ENCODE data around the gene NXN. TPM values are rescaled to one million over a fixed set of nuclear protein-coding genes. Genes with fewer than 3 reads are reported as not detected.

The NXN gene
- total RNA-seq, 1 donor from 2014 or later: 67.3 TPM

GRCh38 chr17:923633-924032, 55.9 kb downstream of the NXN start:
- no peaks in the 10 kb centered on the region for H3K9me3 ChIP-seq
- H3K27me3 ChIP-seq: no peaks in the 10 kb centered on the region
- no peak for TF ChIP-seq CTCF (IDR thresholded peaks at IDR 0.05)
- no peaks in the 10 kb centered on the region for H3K36me3 ChIP-seq
- H3K4me3 ChIP-seq: no peak overlapping the region
- no peak for DNase-seq (ENCODE audit: low spot score in 2 of 2)
- peaks cover 0 to 3% of the 10 kb centered on the region in 2 donors for H3K4me1 ChIP-seq
- H3K27ac ChIP-seq: no peak overlapping the region
- intact Hi-C loops (cut with DNase I): no loop called here

GRCh38 chr17:921161-921560, 58.4 kb downstream of the NXN start:
- no peaks in the 10 kb centered on the region for H3K9me3 ChIP-seq
- no peaks in the 10 kb centered on the region for H3K27me3 ChIP-seq
- H3K4me1 ChIP-seq: no peaks in the 10 kb centered on the region
- intact Hi-C loops (cut with DNase I): no loop called here
- H3K27ac ChIP-seq: no peak overlapping the region
- no peak for TF ChIP-seq CTCF (IDR thresholded peaks at IDR 0.05)
- H3K4me3 ChIP-seq: no peak overlapping the region
- DNase-seq (ENCODE audit: low spot score in 2 of 2): no peak
- no peaks in the 10 kb centered on the region for H3K36me3 ChIP-seq

GRCh38 chr17:920190-920589, 59.4 kb downstream of the NXN start:
- no peaks in the 10 kb centered on the region for H3K4me1 ChIP-seq
- H3K27me3 ChIP-seq: no peaks in the 10 kb centered on the region
- no peak for TF ChIP-seq CTCF (IDR thresholded peaks at IDR 0.05)
- no peak overlapping the region for H3K27ac ChIP-seq
- intact Hi-C loops (cut with DNase I): no loop called here
- H3K4me3 ChIP-seq: no peak overlapping the region
- H3K9me3 ChIP-seq: no peaks in the 10 kb centered on the region
- no peaks in the 10 kb centered on the region for H3K36me3 ChIP-seq
- DNase-seq (ENCODE audit: low spot score in 2 of 2): no peak

- Histone ChIP-seq H3K27me3 (no peaks in the 10 kb centered on the region), H3K9me3 (no peaks in the 10 kb centered on the region), H3K4me1 (no peaks in the 10 kb centered on the region), H3K27ac (no peak overlapping the region), H3K4me3 (no peak overlapping the region), H3K36me3 (no peaks in the 10 kb centered on the region)
- DNase-seq (ENCODE audit: low spot score in 2 of 2): no peak
- no peak for TF ChIP-seq CTCF (IDR thresholded peaks at IDR 0.05)
- intact Hi-C loops (cut with DNase I): no loop called here
Measured at GRCh38 chr17:917941-918740, 61.4 kb downstream of the NXN start.

GRCh38 chr17:917391-917811, 62.2 kb downstream of the NXN start:
- no peak for DNase-seq (ENCODE audit: low spot score in 2 of 2)
- no peaks in the 10 kb centered on the region for H3K9me3 ChIP-seq
- H3K36me3 ChIP-seq: no peaks in the 10 kb centered on the region
- no peaks in the 10 kb centered on the region for H3K4me1 ChIP-seq
- H3K27me3 ChIP-seq: no peaks in the 10 kb centered on the region
- intact Hi-C loops (cut with DNase I): no loop called here
- TF ChIP-seq CTCF (IDR thresholded peaks at IDR 0.05): no peak
- no peak overlapping the region for H3K27ac ChIP-seq
- H3K4me3 ChIP-seq: no peak overlapping the region

All from ascending aorta (tissue), 2 donors.